HUES6 (cell line): Measurements from ENCODE around the gene APOA5.

Experiments
- H3K27ac ChIP-seq: 2 replicates; pipeline ENCODE4 v1.7.0; 2013; ENCODE audit warnings: low read depth, mild to moderate bottlenecking, low read length, inconsistent platforms
- H3K27me3 ChIP-seq: 2 replicates; pipeline ENCODE4 v1.6.1; 2013; ENCODE audit warnings: low read length; ENCODE audit not compliant: control insufficient read depth, insufficient read depth
- H3K36me3 ChIP-seq: 2 replicates; pipeline ENCODE4 v1.6.1; 2013; ENCODE audit warnings: low read length; ENCODE audit not compliant: control insufficient read depth, insufficient read depth
- H3K4me1 ChIP-seq: 2 replicates; pipeline ENCODE4 v1.6.1; 2013; ENCODE audit warnings: low read length; ENCODE audit not compliant: control insufficient read depth, insufficient read depth
- H3K4me3 ChIP-seq: 2 replicates; pipeline ENCODE4 v1.5.1; 2013; ENCODE audit warnings: low read depth, low read length
- H3K9ac ChIP-seq: one replicate; pipeline ENCODE4 v1.6.1; 2013; ENCODE audit warnings: mild to moderate bottlenecking, low read length
- H3K9me3 ChIP-seq: 2 replicates; pipeline ENCODE4 v1.6.1; 2013; ENCODE audit warnings: low read depth, low read length; ENCODE audit not compliant: control insufficient read depth, insufficient read depth

The APOA5 gene

GRCh38 chr11:116792869-116793771 is 1.4 kb upstream of the APOA5 start:
- no peak overlapping the region for H3K27ac ChIP-seq
- H3K9me3 ChIP-seq = no peaks in the 10 kb centered on the region
- H3K27me3 ChIP-seq = peaks cover 32% of the 10 kb centered on the region
- H3K4me1 ChIP-seq = peaks cover 9% of the 10 kb centered on the region
- H3K36me3 ChIP-seq = no peaks in the 10 kb centered on the region
- H3K4me3 ChIP-seq = no peak overlapping the region
- H3K9ac ChIP-seq = no peak overlapping the region

- Histone ChIP-seq H3K27ac (no peak overlapping the region), H3K27me3 (peaks cover 32% of the 10 kb centered on the region), H3K4me3 (no peak overlapping the region), H3K36me3 (no peaks in the 10 kb centered on the region), H3K4me1 (peaks cover 9% of the 10 kb centered on the region), H3K9me3 (no peaks in the 10 kb centered on the region), H3K9ac (no peak overlapping the region)
Measured at GRCh38 chr11:116792144-116792868, 627 bp upstream of the APOA5 start.

GRCh38 chr11:116791002-116791812 is 472 bp downstream of the APOA5 start:
- Histone ChIP-seq H3K27ac (no peak overlapping the region), H3K9ac (no peak overlapping the region), H3K4me3 (0 out of 2 replicates have a peak overlapping the region, but pooled peaks have one; percentile 17), H3K36me3 (peaks cover 6% of the 10 kb centered on the region), H3K9me3 (no peaks in the 10 kb centered on the region), H3K4me1 (peaks cover 13% of the 10 kb centered on the region), H3K27me3 (peaks cover 32% of the 10 kb centered on the region)

- Histone ChIP-seq H3K4me3 (no peak overlapping the region), H3K36me3 (peaks cover 14% of the 10 kb centered on the region), H3K9me3 (no peaks in the 10 kb centered on the region), H3K27me3 (peaks cover 32% of the 10 kb centered on the region), H3K9ac (no peak overlapping the region), H3K27ac (no peak overlapping the region), H3K4me1 (peaks cover 13% of the 10 kb centered on the region)
Measured at GRCh38 chr11:116790167-116791001, 1.3 kb downstream of the APOA5 start.

- Histone ChIP-seq H3K9me3 (no peaks in the 10 kb centered on the region), H3K4me3 (no peak overlapping the region), H3K9ac (no peak overlapping the region), H3K27me3 (peaks cover 32% of the 10 kb centered on the region), H3K4me1 (peaks cover 13% of the 10 kb centered on the region), H3K36me3 (peaks cover 28% of the 10 kb centered on the region), H3K27ac (no peak overlapping the region)
Measured at GRCh38 chr11:116788975-116789374, 2.7 kb downstream of the APOA5 start.

GRCh38 chr11:116788534-116788933 is 3.1 kb downstream of the APOA5 start:
- Histone ChIP-seq H3K36me3 (peaks cover 33% of the 10 kb centered on the region), H3K27me3 (peaks cover 32% of the 10 kb centered on the region), H3K9ac (peak overlapping the region; percentile 66), H3K4me1 (peaks cover 13% of the 10 kb centered on the region), H3K4me3 (peak overlapping the region; percentile 95), H3K27ac (no peak overlapping the region), H3K9me3 (no peaks in the 10 kb centered on the region)

GRCh38 chr11:116787786-116788486 is 3.7 kb downstream of the APOA5 start, which contains the start of gene ZPR1:
TSS of gene ZPR1 (minus strand) at chr11:116788023. CDS start at chr11:116787990, 33 bp downstream.
- H3K27me3 ChIP-seq = peaks cover 32% of the 10 kb centered on the region
- no peak within 1 kb of the TSS; the same call in 1 of the 2 replicates for H3K27ac ChIP-seq
- H3K9me3 ChIP-seq = no peaks in the 10 kb centered on the region
- H3K36me3 ChIP-seq = peaks cover 39% of the 10 kb centered on the region
- peaks cover 13% of the 10 kb centered on the region for H3K4me1 ChIP-seq
- H3K4me3 ChIP-seq = peak within 1 kb of the TSS; percentile 95
- H3K9ac ChIP-seq = peak within 1 kb of the TSS; percentile 66

- Histone ChIP-seq H3K9ac (peak overlapping the region; percentile 66), H3K27ac (no peak overlapping the region; the same call in 1 of the 2 replicates)
Measured at GRCh38 chr11:116787436-116787785, 4.3 kb downstream of the APOA5 start.

GRCh38 chr11:116786966-116787365 is 4.7 kb downstream of the APOA5 start:
- H3K27me3 ChIP-seq = peaks cover 30% of the 10 kb centered on the region
- H3K9me3 ChIP-seq = no peaks in the 10 kb centered on the region
- H3K27ac ChIP-seq = no peak overlapping the region
- H3K36me3 ChIP-seq = peaks cover 49% of the 10 kb centered on the region
- peak overlapping the region; percentile 66 for H3K9ac ChIP-seq
- peak overlapping the region; percentile 95 for H3K4me3 ChIP-seq
- peaks cover 13% of the 10 kb centered on the region for H3K4me1 ChIP-seq

More at GRCh38 chr11:116787436-116787785, 4.3 kb downstream of the APOA5 start:
- H3K9me3 ChIP-seq = no peaks in the 10 kb centered on the region
- H3K27me3 ChIP-seq = peaks cover 32% of the 10 kb centered on the region
- peaks cover 13% of the 10 kb centered on the region for H3K4me1 ChIP-seq
- peak overlapping the region; percentile 95 for H3K4me3 ChIP-seq
- peaks cover 44% of the 10 kb centered on the region for H3K36me3 ChIP-seq
